Stimulated activated CD8-positive, alpha-beta memory T cell treated with anti-CD3 and anti-CD28 coated beads, Interleukin-4, amount 100 ng/mL, for 24 hours (primary cell): ENCODE measurements around the gene HYOU1.
A peak's percentile ranks its signal among the peaks of the same experiment; 100 is the strongest.
"Not testable (repeated sequence)": the region's sequence is repeated elsewhere in the genome, so short reads cannot be mapped to it uniquely, and the experiment has no call there.

Experiments
- DNase-seq: peaks from one replicate; pipeline ENCODE4 v3.0.0-alpha.2; 2020; ENCODE audit warnings: low read depth

The HYOU1 gene, protein sequence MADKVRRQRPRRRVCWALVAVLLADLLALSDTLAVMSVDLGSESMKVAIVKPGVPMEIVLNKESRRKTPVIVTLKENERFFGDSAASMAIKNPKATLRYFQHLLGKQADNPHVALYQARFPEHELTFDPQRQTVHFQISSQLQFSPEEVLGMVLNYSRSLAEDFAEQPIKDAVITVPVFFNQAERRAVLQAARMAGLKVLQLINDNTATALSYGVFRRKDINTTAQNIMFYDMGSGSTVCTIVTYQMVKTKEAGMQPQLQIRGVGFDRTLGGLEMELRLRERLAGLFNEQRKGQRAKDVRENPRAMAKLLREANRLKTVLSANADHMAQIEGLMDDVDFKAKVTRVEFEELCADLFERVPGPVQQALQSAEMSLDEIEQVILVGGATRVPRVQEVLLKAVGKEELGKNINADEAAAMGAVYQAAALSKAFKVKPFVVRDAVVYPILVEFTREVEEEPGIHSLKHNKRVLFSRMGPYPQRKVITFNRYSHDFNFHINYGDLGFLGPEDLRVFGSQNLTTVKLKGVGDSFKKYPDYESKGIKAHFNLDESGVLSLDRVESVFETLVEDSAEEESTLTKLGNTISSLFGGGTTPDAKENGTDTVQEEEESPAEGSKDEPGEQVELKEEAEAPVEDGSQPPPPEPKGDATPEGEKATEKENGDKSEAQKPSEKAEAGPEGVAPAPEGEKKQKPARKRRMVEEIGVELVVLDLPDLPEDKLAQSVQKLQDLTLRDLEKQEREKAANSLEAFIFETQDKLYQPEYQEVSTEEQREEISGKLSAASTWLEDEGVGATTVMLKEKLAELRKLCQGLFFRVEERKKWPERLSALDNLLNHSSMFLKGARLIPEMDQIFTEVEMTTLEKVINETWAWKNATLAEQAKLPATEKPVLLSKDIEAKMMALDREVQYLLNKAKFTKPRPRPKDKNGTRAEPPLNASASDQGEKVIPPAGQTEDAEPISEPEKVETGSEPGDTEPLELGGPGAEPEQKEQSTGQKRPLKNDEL

DNA sequence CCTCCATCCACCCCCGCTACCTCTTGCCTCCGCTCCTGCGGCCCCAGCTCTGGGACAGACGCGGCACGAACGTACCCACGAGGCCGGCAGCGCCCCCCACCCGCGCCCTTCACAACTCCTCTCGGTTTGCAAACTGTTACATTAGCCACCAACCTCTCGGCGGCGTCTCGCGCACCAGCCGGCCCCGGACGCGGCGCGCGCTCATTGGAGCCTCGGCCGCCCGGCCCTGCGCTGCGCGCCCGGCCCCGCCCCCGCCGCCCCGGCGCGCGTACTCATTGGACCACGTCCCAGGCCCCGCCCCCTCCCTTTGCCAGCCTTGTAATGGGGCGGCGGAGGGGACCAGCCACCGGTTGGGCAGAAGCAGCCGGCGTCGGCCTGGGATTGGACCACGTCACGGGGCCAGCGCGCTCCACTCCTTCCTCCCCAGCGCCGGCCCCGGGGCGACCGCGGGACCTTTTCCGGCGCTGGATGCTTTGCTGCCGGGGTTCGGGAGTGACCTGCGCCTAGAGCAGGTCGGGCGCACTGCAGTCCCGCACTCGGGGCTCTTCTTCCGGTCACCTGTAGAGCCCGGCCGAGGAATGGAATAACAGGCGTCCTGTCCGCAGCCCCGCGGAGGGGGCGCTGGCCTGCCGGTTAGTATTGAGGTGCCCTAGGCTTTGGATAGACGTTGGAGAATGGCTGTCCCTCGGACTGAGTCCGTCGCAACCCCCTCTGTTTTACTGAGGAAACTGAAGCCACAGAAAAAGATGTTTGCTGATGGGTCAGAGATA lies at the start of gene HYOU1:
HYOU1 (minus strand) TSS at position 206 of the 770 bp plus-strand sequence. CDS start 1,045 bp downstream, outside the sequence.
- peak; percentile 99 for DNase-seq

DNA sequence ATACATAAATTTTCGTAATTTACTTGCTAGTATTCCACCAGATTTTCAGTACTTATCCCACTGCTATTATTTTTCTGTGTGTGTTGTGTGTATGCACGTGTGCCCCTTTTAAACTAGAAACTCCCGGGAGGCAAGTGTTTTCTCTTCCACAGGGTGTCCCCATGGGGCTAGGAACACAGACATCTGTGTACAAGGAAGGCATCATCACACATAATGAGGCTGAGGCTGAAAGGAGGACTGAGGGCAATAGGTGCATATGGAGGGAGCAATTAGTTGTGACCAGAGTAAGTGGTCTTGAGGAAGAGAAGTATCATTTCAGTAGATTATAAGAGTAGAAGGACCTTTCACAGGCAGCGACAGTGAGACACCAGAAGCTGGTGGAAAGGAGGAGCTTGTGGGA lies 46.8 kb upstream of the HYOU1 start:
- DNase-seq, result no peak

DNA sequence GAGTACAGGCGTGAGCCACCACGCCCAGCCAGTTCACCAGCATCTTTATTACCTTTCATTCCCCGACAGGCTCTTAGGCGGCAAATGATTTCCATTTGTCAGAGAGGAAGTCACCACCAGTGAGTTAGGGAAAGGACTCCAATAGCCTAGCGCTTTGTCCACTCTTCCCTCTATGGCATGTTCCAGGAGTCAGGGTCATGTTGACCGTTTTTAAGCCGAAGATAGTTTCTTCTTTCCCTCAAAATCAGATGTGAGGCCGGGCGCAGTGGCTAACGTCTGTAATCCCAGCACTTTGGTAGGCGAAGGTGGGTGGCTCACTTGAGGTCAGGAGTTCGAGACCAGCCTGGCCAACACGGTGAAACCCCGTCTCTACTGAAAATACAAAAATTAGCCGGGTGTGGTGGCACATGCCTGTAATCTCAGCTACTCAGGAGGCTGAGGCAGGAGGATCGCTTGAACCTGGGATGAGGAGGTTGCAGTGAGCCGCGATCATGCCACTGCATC lies 46.2 kb upstream of the HYOU1 start:
- DNase-seq, result not testable (repeated sequence)

DNA sequence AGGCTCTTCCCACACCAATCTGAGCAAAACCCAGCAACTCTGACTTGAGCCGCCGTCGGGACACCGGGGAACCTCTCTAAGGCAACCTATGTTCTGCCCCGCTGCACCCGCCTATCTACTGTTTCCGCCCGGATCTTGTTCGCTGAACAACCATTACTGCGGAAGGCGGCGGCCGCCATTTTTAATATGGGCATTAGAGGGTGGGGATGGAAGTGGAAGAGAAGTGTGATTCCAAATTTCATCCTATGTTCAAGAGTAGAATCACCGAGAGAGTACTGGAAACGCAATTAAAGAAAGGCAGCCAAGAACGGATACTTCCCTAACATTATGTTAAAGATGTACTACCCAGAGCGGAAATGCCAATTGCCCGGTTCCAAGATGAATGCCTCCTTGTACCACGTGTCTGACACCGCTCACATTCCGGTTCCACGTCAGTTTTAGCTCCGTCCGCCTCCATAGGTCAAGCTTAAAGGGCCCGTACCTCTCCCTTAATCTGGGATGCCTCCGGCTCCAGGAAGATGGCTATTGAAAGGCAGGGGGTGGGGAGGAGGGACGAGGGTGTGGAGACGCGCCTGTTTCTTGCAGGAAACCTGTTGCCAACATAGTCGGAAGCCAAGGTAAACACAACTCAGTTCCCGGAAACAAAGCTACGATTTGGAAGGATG lies 44.9 kb upstream of the HYOU1 start, which contains the start of gene DPAGT1:
DPAGT1 (minus strand) TSS at position 95 of the 665 bp plus-strand sequence. CDS start 198 bp downstream, outside the sequence.
- DNase-seq, result peak; percentile 75

DNA sequence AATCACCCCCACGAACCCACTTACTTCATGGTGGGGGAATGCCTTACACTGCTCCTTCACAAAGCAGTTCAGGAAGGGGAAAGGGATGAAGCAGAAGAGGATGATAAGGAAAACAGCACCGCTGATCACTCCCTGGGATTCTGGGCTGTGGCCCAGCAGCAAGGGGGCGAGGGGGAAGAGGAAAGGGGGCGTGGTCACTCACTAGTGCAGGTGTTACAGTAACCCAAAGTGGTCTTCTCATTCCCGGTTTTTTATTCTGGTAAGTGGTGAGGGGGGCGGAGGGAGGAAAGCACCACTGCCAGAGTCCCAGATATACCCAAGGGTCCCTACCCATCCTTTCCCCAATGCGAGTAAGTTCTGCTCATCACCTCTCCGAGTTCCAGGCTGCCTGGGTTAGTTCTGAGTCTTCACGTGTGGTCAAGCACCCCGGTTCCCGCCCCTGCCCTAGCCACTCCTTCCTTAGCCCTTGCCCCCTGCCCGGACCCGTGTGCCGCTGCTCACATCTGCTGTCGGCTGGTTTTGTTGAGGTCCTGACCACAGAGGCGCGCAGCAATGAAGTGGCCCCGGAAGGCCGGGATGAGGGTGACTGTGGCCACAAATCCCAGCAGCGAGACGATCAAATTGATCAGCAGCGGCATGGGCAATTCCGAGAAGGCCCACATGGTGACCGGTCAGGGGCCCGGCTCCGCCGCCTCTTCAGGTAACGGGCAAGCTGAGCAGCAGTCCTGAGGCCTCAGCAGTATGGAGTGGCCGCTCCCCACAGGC lies 44.2 kb upstream of the HYOU1 start:
- DNase-seq, result no peak

DNA sequence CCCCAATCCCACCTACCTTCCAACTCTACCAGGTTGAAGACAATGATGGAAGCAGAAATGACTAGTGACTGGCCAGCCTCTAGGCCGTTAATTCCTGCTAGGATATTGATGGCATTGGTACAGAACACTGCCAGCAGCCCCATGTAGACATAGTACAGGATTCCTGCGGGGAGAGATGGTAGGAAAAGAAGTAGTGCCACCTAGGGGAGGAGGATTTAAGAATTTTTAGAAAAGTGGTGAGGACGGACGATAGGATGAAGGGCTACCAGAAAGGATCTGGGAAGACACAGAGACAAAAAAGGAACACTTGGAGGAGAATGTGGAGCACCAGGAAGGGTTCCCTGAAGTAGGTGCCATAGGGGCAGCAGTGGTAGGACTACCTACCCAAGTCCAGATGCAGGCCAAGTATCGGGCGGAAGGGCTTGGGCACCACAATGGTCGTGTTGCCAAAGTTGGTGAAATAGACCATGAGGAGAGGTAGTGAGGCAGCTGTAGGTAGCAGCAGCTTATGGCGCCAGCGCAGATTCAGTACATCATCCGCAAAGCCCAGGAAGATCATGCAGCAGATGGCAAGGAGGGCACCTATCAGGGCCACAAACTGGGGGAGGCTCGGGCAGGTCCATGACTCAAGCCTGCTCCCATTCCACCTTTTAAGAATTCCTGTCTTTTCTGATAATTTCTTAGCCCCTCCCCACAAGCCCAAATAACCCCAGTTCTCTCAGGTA lies 43.4 kb upstream of the HYOU1 start:
- no peak for DNase-seq

DNA sequence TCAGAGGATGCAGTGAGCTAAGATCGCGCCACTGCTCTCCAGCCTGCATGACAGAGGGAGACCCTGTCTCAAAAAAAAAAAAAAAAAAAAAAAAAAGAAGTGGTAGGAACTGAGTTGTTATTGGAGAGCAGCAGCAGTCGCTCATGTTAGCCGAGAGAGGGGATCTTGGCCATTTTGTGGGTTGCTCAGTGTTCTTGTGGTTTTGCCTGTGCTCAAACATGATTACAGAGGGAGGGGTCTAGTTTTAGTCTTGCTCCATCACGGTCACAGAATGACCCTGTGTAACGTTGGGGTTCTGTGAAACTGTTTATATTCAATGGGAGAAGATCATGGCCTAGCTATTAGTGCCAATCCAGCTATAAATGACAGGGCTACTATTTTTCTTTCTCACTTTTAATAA lies 42.7 kb upstream of the HYOU1 start:
- no peak for DNase-seq

DNA sequence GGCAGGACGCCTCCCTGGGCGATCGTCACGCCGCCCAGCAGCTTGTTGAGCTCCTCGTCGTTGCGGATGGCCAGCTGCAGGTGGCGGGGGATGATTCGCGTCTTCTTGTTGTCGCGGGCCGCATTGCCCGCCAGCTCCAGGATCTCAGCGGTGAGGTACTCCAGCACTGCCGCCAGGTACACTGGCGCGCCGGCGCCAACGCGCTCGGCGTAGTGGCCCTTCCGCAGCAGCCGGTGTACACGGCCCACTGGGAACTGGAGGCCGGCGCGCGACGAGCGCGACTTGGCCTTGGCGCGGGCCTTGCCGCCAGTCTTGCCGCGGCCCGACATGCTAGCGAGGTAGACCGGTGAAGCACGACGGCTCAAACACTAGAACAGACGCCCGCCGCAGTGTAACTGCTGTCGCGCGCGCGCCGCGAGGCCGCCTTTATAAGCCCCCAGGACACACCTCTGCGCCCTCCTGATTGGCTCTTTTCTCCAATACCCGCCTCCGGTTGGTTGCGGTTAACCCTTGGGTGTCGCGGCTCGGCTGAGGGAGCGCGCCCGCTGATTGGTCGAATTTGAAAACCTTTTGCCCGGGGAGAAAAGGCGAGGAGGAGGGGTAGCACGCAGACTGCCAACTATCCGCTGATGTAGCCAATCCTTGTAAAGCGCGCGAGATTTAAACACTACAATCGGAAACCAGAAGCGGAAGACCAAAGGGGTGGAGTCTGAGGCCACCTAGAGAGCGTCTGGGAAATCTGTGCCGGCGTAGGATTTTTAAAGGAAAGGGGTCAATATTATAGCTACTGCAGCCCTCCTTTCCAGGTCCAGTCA lies 38.3 kb upstream of the HYOU1 start:
- peak; percentile 98 for DNase-seq

DNA sequence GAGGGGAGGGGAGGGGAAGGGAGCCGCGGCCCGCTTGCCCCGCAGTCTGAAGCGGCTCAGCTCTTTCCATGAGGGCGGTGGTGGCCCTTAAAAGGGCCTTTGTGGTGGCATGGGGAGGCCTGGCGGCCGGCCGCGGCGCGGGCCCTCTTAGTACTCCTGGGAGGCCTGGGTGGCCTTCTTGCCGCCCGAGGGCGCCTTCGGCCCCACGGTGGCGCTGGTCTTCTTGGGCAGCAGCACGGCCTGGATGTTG lies 37.7 kb upstream of the HYOU1 start:
- DNase-seq, result no peak

DNA sequence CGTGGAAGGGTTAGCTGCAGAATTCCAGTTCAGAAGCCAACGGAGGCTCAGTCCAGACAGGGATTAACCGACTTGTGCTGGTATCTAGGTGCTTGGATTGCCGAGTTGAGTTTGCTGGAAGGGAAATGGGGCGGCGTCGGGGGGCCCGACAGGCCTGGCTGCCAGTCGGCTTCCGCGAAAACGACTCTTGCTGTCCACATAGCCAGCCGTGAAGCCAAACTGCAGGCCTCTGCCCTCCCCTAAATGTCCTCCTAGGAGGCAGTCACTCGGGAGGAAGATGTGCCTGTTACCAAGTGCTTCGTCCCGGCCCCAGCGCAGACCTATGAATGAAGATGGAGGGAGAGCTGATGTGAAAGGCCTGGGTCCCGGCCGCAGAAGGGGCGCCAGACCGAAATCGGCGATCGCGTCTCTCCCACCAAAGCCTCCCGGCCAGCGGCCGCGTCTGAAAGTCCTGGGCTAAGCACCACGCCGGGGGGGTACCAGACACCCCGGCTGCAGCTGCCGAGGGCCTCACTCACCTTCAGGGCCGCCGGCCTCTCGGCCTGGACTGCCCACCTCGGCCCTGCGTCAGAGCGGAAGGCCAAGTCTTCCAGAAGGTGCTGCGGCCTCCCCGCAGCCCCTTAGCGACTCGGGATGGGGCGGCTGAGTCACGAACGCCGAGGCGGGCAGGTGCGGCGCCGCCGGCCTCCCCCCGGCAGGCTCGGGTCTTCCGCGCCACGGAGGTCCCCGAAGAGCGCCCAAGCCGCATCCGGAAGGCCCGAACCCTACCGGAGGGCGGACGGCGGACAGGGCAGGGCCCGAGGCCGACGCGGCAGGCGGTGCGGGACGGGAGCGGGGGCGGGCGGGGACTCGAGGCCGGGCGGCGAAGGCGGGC lies 37.2 kb upstream of the HYOU1 start:
- no peak for DNase-seq

DNA sequence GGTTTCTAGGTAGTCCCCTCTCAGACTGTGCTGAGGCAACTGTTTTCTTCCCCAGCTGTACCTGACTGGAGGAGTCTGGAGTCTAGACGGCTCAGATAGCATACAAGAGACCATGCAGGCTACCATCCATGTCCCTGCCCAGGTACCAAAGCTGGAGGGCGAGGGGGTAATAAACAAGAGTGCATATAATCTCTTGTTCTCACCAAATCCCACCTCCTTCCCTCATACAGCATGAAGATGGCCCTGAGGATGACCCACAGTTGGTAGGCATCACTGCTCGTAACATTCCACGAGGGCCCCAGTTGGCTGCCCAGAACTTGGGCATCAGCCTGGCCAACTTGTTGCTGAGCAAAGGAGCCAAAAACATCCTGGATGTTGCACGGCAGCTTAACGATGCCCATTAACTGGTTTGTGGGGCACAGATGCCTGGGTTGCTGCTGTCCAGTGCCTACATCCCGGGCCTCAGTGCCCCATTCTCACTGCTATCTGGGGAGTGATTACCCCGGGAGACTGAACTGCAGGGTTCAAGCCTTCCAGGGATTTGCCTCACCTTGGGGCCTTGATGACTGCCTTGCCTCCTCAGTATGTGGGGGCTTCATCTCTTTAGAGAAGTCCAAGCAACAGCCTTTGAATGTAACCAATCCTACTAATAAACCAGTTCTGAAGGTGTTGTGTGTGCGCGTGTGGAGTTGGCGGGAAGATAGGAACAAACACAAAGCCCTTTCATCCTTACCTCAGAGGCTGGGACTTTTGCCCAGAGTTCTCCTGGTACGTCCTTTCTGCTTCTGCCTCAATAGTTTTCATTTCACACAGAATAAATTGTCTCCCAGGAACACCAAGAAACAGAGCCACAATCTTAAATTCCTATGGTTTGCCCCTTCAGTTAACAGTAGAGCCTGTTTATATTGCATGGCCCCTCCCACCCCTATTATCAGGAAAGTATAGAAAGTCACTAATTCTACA lies 36.2 kb upstream of the HYOU1 start:
- no peak for DNase-seq

DNA sequence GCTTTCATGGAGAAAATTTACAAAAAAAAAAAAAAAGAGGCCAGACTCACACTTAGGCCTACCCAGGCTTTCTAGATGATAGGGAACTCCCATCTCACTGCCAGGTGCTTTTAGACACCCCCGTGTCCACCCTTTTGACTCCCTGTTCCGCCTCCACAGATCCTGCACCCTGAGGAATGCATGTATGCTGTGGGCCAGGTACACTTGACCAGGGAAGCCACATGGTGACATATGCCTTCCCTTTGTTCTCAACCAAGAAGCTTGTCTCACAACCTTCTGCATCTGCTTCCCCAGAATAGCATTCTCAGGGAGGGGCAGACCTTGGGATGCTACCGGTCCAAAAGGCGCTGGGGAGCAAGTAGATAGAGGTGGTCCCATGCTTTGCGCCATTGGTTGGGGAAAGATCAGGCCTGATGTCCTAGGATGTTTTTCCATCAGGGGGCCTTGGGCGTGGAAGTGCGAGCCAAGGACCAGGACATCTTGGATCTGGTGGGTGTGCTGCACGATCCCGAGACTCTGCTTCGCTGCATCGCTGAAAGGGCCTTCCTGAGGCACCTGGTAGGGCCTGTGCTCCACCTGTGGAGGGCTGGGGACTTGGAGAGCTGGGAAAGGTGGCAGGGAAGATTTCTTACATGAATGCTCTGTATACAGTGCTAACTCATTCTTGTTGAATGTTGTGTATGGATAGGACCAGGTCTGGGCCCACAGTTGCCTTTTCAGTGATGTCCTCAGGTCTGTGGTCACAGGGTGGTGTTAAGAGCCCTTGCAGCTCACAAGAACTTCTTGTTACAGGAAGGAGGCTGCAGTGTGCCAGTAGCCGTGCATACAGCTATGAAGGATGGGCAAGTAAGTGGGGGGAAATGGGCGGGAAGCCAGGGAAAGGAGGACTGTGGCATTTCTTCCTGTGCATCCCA lies 35.2 kb upstream of the HYOU1 start:
- DNase-seq, result no peak

DNA sequence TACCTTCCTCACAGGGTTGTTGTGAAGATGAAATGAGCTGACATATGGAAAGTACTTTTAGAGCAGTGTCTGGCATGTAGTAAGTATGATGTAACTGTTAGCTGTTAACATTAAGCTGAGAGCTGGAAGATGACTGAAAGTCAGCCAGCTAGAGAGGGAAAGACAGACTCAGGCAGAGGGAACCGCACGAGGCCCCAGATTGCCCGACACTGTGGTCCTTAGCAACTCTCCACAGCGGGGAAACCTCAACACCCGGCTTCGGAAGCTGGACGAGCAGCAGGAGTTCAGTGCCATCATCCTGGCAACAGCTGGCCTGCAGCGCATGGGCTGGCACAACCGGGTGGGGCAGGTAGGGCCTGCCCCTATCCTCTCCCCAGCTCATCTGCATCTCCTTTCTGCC lies 34.2 kb upstream of the HYOU1 start:
- no peak for DNase-seq

DNA sequence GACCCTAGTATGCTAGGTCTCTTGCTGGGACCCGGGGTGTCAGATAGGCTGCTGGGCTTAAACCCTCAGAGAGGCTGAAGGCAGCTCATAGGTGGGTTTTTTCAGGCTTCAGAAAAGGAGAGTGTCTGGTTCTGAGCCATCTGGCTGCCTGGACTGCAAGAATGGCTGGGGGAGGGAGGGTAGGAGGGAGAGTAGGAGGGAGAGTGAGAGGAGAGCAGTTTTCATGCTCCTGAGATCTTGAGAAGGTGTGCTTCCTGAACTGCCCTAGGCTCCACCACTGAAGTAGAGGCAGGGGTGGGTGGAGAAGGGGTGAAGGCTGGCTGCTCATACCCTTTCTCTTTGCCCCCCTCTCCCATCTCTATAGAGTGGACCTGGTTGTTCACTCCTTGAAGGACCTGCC lies 32.3 kb upstream of the HYOU1 start:
- no peak for DNase-seq

DNA sequence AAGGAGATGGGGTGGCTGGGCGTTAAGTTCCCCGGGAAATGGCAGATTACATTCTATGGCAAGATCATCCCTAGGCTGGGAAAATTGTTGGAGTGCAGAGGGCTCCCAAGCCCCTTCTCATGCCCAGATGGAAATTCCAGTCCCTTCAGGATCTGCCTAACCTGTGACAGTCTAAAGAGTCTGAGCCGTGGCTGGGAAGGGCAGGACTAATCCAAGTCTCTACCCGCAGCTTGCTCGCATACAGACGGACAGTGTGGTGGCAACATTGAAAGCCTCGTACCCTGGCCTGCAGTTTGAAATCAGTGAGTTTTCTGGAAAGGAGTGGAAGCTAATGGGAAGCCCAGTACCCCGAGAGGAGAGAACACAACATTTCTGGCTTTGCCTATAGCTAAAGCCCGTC lies 31.4 kb upstream of the HYOU1 start:
- no peak for DNase-seq

DNA sequence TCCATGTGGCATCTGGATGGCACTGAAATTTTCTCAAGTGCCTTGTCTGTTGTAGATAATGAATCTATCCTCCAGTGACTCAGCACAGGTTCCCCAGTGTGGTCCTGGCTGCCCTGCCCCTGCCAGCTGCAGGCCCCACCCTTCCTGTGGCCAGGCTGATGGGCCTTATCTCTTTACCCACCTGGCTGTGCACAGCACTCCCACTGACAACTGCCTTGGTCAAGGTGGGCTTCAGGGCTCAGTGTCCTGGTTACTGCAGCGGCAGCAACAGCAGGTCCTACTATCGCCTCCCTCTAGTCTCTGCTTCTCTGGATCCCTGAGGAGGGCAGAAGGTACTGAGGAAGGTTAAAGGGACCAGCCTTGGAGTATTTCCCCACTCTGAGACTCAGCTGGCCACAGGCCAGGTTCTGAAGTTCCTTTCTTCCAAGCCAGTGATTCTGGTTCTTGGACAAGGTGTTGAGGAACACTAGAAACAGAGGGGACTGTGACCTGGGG lies 30.8 kb upstream of the HYOU1 start:
- no peak for DNase-seq
